Measurements from ENCODE around the gene REEP3.

GRCh38 chr10:63563623-63564022, 42.4 kb downstream of the REEP3 start:
- TF ChIP-seq CTCF (IDR thresholded peaks at IDR 0.05) (no peak), EZH2 (IDR thresholded peaks at IDR 0.05; ENCODE audit: borderline replicate concordance, insufficient read depth, low read depth, low read length, poor library complexity, severe bottlenecking) (no peak)

Measured in B cell (primary cell).